Common myeloid progenitor, CD34-positive (primary cell): ENCODE measurements around the gene PABPC1L2A.
"Not testable (repeated sequence)": the region's sequence is repeated elsewhere in the genome, so short reads cannot be mapped to it uniquely, and the experiment has no call there.

Source experiments
- CTCF ChIA-PET: fragments of 350-600 bp; sonication (Branson Sonifier 250); formaldehyde crosslinking; loops from one replicate; lab custom pipeline; 2021; ENCODE audit warnings: antibody characterized with exemption; lab: Charles Lee
- POLR2A ChIA-PET: fragments of 350-600 bp; sonication (Branson Sonifier 250); formaldehyde crosslinking; loops from one replicate; lab custom pipeline; 2021; ENCODE audit warnings: antibody characterized with exemption; lab: Charles Lee
- DNase-seq, 3 donors: peaks; one replicate each; pipeline versions ENCODE4 v3.0.0 to v3.0.0-alpha.2; 2013
- H3K27ac ChIP-seq, 2 experiments: 1 replicate in 1 of 2; 2 replicates in 1 of 2; pipeline ENCODE4 v1.7.0; 2013; ENCODE audit warnings: inconsistent platforms in 2 of 2, low read length in 2 of 2, mild to moderate bottlenecking in 2 of 2, low read depth in 1 of 2, moderate library complexity in 1 of 2; ENCODE audit not compliant: severe bottlenecking in 2 of 2, insufficient read depth in 1 of 2, poor library complexity in 1 of 2
- H3K27me3 ChIP-seq, 5 experiments: replicated peaks in 2 of 5; 1 replicate in 3 of 5; 2 replicates in 2 of 5; pipeline versions ENCODE4 v1.6.1 to v1.7.0; 2013; ENCODE audit warnings: low read length in 4 of 5, mild to moderate bottlenecking in 2 of 5, moderate library complexity in 2 of 5, inconsistent platforms in 1 of 5; ENCODE audit not compliant: insufficient read depth in 5 of 5, control insufficient read depth in 4 of 5
- H3K36me3 ChIP-seq, 4 experiments: 1 replicate in 2 of 4; 2 replicates in 2 of 4; pipeline versions ENCODE4 v1.6.1 to v1.7.0; 2013; ENCODE audit warnings: low read length in 3 of 4, control low read depth in 1 of 4, mild to moderate bottlenecking in 1 of 4; ENCODE audit not compliant: control insufficient read depth in 4 of 4, insufficient read depth in 4 of 4
- H3K4me1 ChIP-seq, 4 experiments: 1 replicate in 3 of 4; 2 replicates in 1 of 4; pipeline versions ENCODE4 v1.6.1 to v1.7.1; 2013; ENCODE audit warnings: low read length in 3 of 4, mild to moderate bottlenecking in 3 of 4, control low read depth in 1 of 4, inconsistent platforms in 1 of 4, moderate library complexity in 1 of 4; ENCODE audit not compliant: control insufficient read depth in 4 of 4, insufficient read depth in 4 of 4; ENCODE audit errors: control extremely low read depth in 1 of 4
- H3K4me3 ChIP-seq, 7 experiments: 1 replicate in 4 of 7; 2 replicates in 3 of 7; pipeline versions ENCODE4 v1.5.1 to v1.7.0; 2013; ENCODE audit warnings: mild to moderate bottlenecking in 7 of 7, low read length in 6 of 7, moderate library complexity in 6 of 7, inconsistent platforms in 2 of 7, low read depth in 2 of 7, control low read depth in 1 of 7; ENCODE audit not compliant: insufficient read depth in 4 of 7, control insufficient read depth in 1 of 7; ENCODE audit errors: extremely low read depth in 1 of 7
- H3K9me3 ChIP-seq, 5 experiments: 1 replicate in 4 of 5; 2 replicates in 1 of 5; pipeline versions ENCODE4 v1.6.1 to v1.7.1; 2013; ENCODE audit warnings: low read length in 4 of 5, mild to moderate bottlenecking in 2 of 5, inconsistent platforms in 1 of 5, low read depth in 1 of 5, moderate library complexity in 1 of 5; ENCODE audit not compliant: control insufficient read depth in 4 of 5, insufficient read depth in 2 of 5; ENCODE audit errors: control extremely low read depth in 1 of 5
- WGBS: methylation state at CpG from one replicate; pipeline ENCODE4 v1.1.5; 2013; ENCODE audit not compliant: insufficient coverage; 5-methylcytosine and 5-hydroxymethylcytosine counted together

PABPC1L2A gene

DNA sequence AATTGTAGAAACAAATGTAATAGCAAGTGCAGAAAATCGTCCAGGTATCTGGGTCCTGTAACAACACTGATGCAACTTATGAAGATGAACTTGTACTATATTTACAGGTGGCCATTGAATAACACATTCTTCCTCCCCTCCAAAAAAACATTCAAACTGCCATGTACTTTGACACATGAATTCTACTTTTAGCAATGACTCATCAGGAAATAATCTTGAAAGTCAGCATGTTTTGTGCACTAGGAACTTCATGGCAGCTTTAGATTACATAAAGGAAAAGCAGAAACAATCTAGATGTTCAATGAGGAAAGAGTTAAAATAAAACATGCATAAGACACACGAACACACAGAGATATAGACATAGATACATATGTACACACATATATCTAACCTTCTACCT lies 2.5 kb downstream of the PABPC1L2A start:
- no peak overlapping the region for H3K27ac ChIP-seq
- no peaks in the 10 kb centered on the region for H3K4me1 ChIP-seq
- POLR2A ChIA-PET = no interaction called here
- WGBS = 80% methylated on average over 1 of the region's 2 CpGs
- H3K27me3 ChIP-seq = peaks cover 0 to 19% (median 0%) of the 10 kb centered on the region in 5 experiments
- H3K36me3 ChIP-seq = no peaks in the 10 kb centered on the region
- H3K4me3 ChIP-seq = no peak overlapping the region
- peaks cover 0 to 1% (median 0%) of the 10 kb centered on the region in 5 experiments for H3K9me3 ChIP-seq
- peak; percentile 7 to 62 (median 40) for DNase-seq
- CTCF ChIA-PET = no interaction called here

GRCh38 chrX:73069365-73070035 lies 9.8 kb downstream of the PABPC1L2A start:
- POLR2A ChIA-PET = no interaction called here
- peaks cover 0 to 3% (median 0%) of the 10 kb centered on the region in 5 experiments for H3K9me3 ChIP-seq

DNA sequence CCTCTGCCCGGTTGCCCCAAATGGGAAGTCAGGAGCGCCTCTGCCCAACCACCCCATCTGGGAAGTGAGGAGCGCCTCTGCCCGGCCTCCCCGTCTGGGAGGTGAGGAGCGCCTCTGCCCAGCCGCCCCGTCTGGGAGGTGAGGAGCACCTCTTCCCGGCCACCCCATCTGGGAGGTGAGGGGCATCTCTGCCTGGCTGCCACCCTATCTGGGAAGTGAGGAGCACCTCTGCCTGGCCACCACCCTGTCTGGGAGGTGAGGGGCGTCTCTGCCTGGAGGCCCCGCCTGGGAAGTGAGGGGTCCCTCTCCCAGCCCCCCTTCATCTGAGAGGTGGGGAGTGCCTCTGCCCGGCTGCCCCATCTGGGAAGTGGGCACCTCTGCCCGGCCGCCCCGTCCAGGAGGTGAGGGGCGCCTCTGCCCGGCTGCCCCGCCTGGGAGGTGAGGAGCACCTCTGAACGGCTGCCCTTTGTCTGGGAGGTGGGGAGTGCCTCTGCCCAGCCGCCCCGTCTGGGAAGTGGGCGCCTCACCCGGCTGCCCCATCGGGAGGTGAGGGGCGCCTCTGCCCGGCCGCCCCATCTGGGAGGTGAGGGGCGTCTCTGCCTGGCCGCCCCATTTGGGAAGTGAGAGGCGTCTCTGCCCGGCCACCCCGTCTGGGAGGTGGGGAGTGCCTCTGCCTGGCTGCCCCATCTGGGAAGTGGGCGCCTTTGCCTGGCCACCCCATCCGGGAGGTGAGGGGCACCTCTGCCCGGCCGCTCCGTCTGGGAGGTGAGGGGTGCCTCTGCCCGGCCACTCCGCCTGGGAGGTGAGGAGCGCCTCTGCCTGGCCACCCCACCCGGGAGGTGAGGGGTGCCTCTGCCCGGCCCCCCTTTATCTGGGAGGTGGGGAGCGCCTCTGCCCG lies 10.6 kb downstream of the PABPC1L2A start:
- no peaks in the 10 kb centered on the region for H3K4me1 ChIP-seq
- peaks cover 0 to 3% (median 0%) of the 10 kb centered on the region in 5 experiments for H3K9me3 ChIP-seq
- H3K27me3 ChIP-seq = no peaks in the 10 kb centered on the region
- H3K27ac ChIP-seq = no peak overlapping the region
- CTCF ChIA-PET = no interaction called here
- H3K36me3 ChIP-seq = no peaks in the 10 kb centered on the region
- WGBS = 88% methylated on average over 37 of the region's 44 CpGs
- H3K4me3 ChIP-seq = no peak overlapping the region
- no peak for DNase-seq
- POLR2A ChIA-PET = no interaction called here

More at GRCh38 chrX:73069365-73070035, 9.8 kb downstream of the PABPC1L2A start:
- CTCF ChIA-PET = no interaction called here
- Histone ChIP-seq H3K4me1 (no peaks in the 10 kb centered on the region), H3K27me3 (peaks cover 0 to 2% (median 0%) of the 10 kb centered on the region in 5 experiments), H3K4me3 (no peak overlapping the region), H3K27ac (no peak overlapping the region), H3K36me3 (no peaks in the 10 kb centered on the region)
- 95% methylated on average over 19 of the region's 31 CpGs for WGBS
- DNase-seq = no peak

- H3K36me3 ChIP-seq, CTCF ChIA-PET, H3K4me1 ChIP-seq, DNase-seq, H3K27ac ChIP-seq, POLR2A ChIA-PET, H3K4me3 ChIP-seq, H3K27me3 ChIP-seq, H3K9me3 ChIP-seq: not testable (repeated sequence)
- WGBS = 89% methylated on average over 23 of the region's 24 CpGs
Measured at GRCh38 chrX:73067761-73068466, 11.4 kb downstream of the PABPC1L2A start.

DNA sequence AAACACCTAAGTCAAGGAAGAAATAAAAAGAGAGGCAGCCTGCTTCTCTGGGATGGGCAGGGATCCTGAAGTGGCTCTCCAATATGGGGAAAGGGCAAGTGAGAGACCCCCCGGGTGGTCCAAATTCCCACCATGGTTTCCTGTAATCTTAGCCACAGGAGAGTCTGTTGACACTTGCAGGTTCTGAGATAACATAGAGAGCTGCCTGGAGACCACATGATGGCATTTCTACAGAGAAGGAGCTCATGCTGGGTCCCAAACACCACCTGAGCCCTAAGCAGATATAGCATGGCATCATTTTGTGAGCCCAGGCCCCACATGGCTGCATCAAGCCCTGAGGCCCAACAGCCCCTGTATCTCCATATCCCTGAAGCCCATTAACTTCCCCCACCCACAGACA lies 50.4 kb downstream of the PABPC1L2A start:
- Histone ChIP-seq H3K27ac (no peak overlapping the region), H3K4me3 (no peak overlapping the region), H3K36me3 (no peaks in the 10 kb centered on the region), H3K9me3 (peaks cover 0 to 2% (median 0%) of the 10 kb centered on the region in 5 experiments), H3K4me1 (no peaks in the 10 kb centered on the region), H3K27me3 (no peaks in the 10 kb centered on the region)
- no peak for DNase-seq
- CTCF ChIA-PET = no interaction called here
- POLR2A ChIA-PET = no interaction called here
- no CpG with 5 or more reads among the region's 1 CpG for WGBS
